DMS53 treated with DMSO at 0.1 percent for 48 hours (cell line): Measurements from ENCODE around the gene RGS6.

Experiments
- DNase-seq: peaks from one replicate; lab custom pipeline; 2025; ENCODE audit not compliant: unreplicated experiment; lab: John Stamatoyannopoulos, UW

Gene RGS6

GRCh38 chr14:72070458-72070857, 138.2 kb downstream of the RGS6 start:
- no peak for DNase-seq

GRCh38 chr14:72075649-72076334, 143.6 kb downstream of the RGS6 start:
- DNase-seq: no peak

GRCh38 chr14:72081137-72081536, 148.9 kb downstream of the RGS6 start:
- DNase-seq: no peak

- no peak for DNase-seq
Observed at GRCh38 chr14:72084935-72085334, 152.7 kb downstream of the RGS6 start.

- DNase-seq: no peak
Observed at GRCh38 chr14:72089625-72090024, 157.4 kb downstream of the RGS6 start.

GRCh38 chr14:72094844-72095582, 162.8 kb downstream of the RGS6 start:
- DNase-seq: no peak

GRCh38 chr14:72097173-72097783, 165.0 kb downstream of the RGS6 start:
- DNase-seq: no peak

- no peak for DNase-seq
Observed at GRCh38 chr14:72098210-72098609, 166.0 kb downstream of the RGS6 start.

GRCh38 chr14:72099566-72099965, 167.3 kb downstream of the RGS6 start:
- no peak for DNase-seq

GRCh38 chr14:72104011-72104613, 171.9 kb downstream of the RGS6 start:
- no peak for DNase-seq

GRCh38 chr14:72111911-72112310, 179.7 kb downstream of the RGS6 start:
- DNase-seq: no peak

- DNase-seq: no peak
Observed at GRCh38 chr14:72118841-72119240, 186.6 kb downstream of the RGS6 start.

- no peak for DNase-seq
Observed at GRCh38 chr14:72120315-72120714, 188.1 kb downstream of the RGS6 start.

- DNase-seq: no peak
Observed at GRCh38 chr14:72123755-72124154, 191.5 kb downstream of the RGS6 start.

- no peak for DNase-seq
Observed at GRCh38 chr14:72124171-72124570, 191.9 kb downstream of the RGS6 start.

GRCh38 chr14:72126091-72126490, 193.9 kb downstream of the RGS6 start:
- no peak for DNase-seq

- no peak for DNase-seq
Observed at GRCh38 chr14:72126561-72126960, 194.3 kb downstream of the RGS6 start.

GRCh38 chr14:72128629-72129028, 196.4 kb downstream of the RGS6 start:
- DNase-seq: no peak

- no peak for DNase-seq
Observed at GRCh38 chr14:72129291-72129690, 197.1 kb downstream of the RGS6 start.

GRCh38 chr14:72141084-72141483, 208.9 kb downstream of the RGS6 start:
- DNase-seq: no peak

- DNase-seq: no peak
Observed at GRCh38 chr14:72142328-72142727, 210.1 kb downstream of the RGS6 start.

- no peak for DNase-seq
Observed at GRCh38 chr14:72146241-72146640, 214.0 kb downstream of the RGS6 start.
